ENCODE results near the gene XRCC2. TPM values are rescaled to one million over a fixed set of nuclear protein-coding genes. Genes with fewer than 3 reads are reported as not detected.

Gene XRCC2
- total and polyA plus RNA-seq, 2 donors (not counting 1 experiment from before 2014, with no cell fraction given) = 0.66 to 1.5 TPM

GRCh38 chr7:152637161-152637560 is 38.8 kb downstream of the XRCC2 start:
- Histone ChIP-seq H3K9me3 (ENCODE audit: control extremely low read depth in 1 of 3, control insufficient read depth in 2 of 3, insufficient read depth in 1 of 3, low read length in 2 of 3) (no peaks in the 10 kb centered on the region), H3K9ac (ENCODE audit: low read length) (no peak overlapping the region), H3K36me3 (replicated peaks in 1 of 2; ENCODE audit: control extremely low read depth in 1 of 2, control insufficient read depth in 1 of 2, extremely low read depth in 1 of 2, insufficient read depth in 2 of 2, low read length in 1 of 2) (no peaks in the 10 kb centered on the region), H3K4me1 (ENCODE audit: control insufficient read depth in 2 of 2, insufficient read depth in 2 of 2, low read length in 2 of 2) (no peaks in the 10 kb centered on the region), H4K20me1 (ENCODE audit: control insufficient read depth, insufficient read depth, low read length, poor library complexity, severe bottlenecking) (no peaks in the 10 kb centered on the region), H2AFZ (ENCODE audit: insufficient read depth, low read depth, low read length, poor library complexity, severe bottlenecking) (no peak overlapping the region), H3K4me2 (replicated peaks; ENCODE audit: low read depth, low read length, poor library complexity, severe bottlenecking) (no peak overlapping the region), H3K27ac (ENCODE audit: low read length in 2 of 2) (no peak overlapping the region), H3K27me3 (replicated peaks in 1 of 4; ENCODE audit: control extremely low read depth in 1 of 4, control insufficient read depth in 3 of 4, insufficient read depth in 4 of 4, low read length in 3 of 4) (no peaks in the 10 kb centered on the region), H3K4me3 (ENCODE audit: control extremely low read depth in 1 of 5, extremely low read depth in 1 of 5, insufficient read depth in 1 of 5, low read depth in 2 of 5, low read length in 4 of 5) (no peak overlapping the region), H3K79me2 (ENCODE audit: control insufficient read depth, insufficient read depth, low read length) (no peaks in the 10 kb centered on the region)
- ATAC-seq (ENCODE audit: low read depth) = no peak
- no peak for DNase-seq
- Mint-ChIP-seq H3K4me3 (no peak overlapping the region), H3K27ac (no peak overlapping the region), H3K9me3 (ENCODE audit: insufficient read depth) (no peaks in the 10 kb centered on the region), H3K27me3 (no peaks in the 10 kb centered on the region), H3K4me1 (no peaks in the 10 kb centered on the region)
- POLR2A ChIA-PET = no interaction called here
- intact Hi-C loops (cut with micrococcal nuclease) = no loop called here
- TF ChIP-seq EZH2 (IDR thresholded peaks at IDR 0.05; ENCODE audit: borderline replicate concordance, insufficient read depth, low read depth, low read length, poor library complexity, severe bottlenecking) (no peak), CTCF (IDR thresholded peaks at IDR 0.05) (no peak)
- CTCF ChIA-PET = no interaction called here
- WGBS (ENCODE audit: insufficient coverage) = no CpG with 5 or more reads among the region's 1 CpG

- 100% methylated on average over 2 of the region's 6 CpGs for whole genome bisulfite sequencing (ENCODE audit: insufficient coverage)
- intact Hi-C loops (cut with micrococcal nuclease) = no loop called here
- no peak for DNase-seq
- Histone ChIP-seq H3K9me3 (ENCODE audit: control extremely low read depth in 1 of 3, control insufficient read depth in 2 of 3, insufficient read depth in 1 of 3, low read length in 2 of 3) (no peaks in the 10 kb centered on the region), H3K27me3 (replicated peaks in 1 of 4; ENCODE audit: control extremely low read depth in 1 of 4, control insufficient read depth in 3 of 4, insufficient read depth in 4 of 4, low read length in 3 of 4) (no peaks in the 10 kb centered on the region), H3K4me1 (ENCODE audit: control insufficient read depth in 2 of 2, insufficient read depth in 2 of 2, low read length in 2 of 2) (no peaks in the 10 kb centered on the region), H3K79me2 (ENCODE audit: control insufficient read depth, insufficient read depth, low read length) (no peaks in the 10 kb centered on the region), H3K4me2 (replicated peaks; ENCODE audit: low read depth, low read length, poor library complexity, severe bottlenecking) (no peak overlapping the region), H3K9ac (ENCODE audit: low read length) (no peak overlapping the region), H3K27ac (ENCODE audit: low read length in 2 of 2) (no peak overlapping the region), H2AFZ (ENCODE audit: insufficient read depth, low read depth, low read length, poor library complexity, severe bottlenecking) (no peak overlapping the region), H3K4me3 (ENCODE audit: control extremely low read depth in 1 of 5, extremely low read depth in 1 of 5, insufficient read depth in 1 of 5, low read depth in 2 of 5, low read length in 4 of 5) (no peak overlapping the region), H4K20me1 (ENCODE audit: control insufficient read depth, insufficient read depth, low read length, poor library complexity, severe bottlenecking) (no peaks in the 10 kb centered on the region), H3K36me3 (replicated peaks in 1 of 2; ENCODE audit: control extremely low read depth in 1 of 2, control insufficient read depth in 1 of 2, extremely low read depth in 1 of 2, insufficient read depth in 2 of 2, low read length in 1 of 2) (no peaks in the 10 kb centered on the region)
- H3K9me3 Mint-ChIP-seq (ENCODE audit: insufficient read depth) = no peaks in the 10 kb centered on the region
- H3K27me3 Mint-ChIP-seq = no peaks in the 10 kb centered on the region
- H3K4me1 Mint-ChIP-seq = no peaks in the 10 kb centered on the region
- ChIA-PET CTCF (interaction anchor here (0.6 kb wide), 1 partner anchor 247 kb away, joined by 3 read pairs; no protein-coding TSS in a partner anchor), POLR2A (no interaction called here)
- no peak overlapping the region for H3K4me3 Mint-ChIP-seq
- ATAC-seq (ENCODE audit: low read depth) = no peak
- H3K27ac Mint-ChIP-seq = no peak overlapping the region
- no peak for TF ChIP-seq EZH2 (IDR thresholded peaks at IDR 0.05; ENCODE audit: borderline replicate concordance, insufficient read depth, low read depth, low read length, poor library complexity, severe bottlenecking)
- TF ChIP-seq CTCF (IDR thresholded peaks at IDR 0.05) = no peak
Observed at GRCh38 chr7:152636441-152636840, 39.5 kb downstream of the XRCC2 start.

Data from B cell (primary cell).